ENCODE measurements around the gene GAD1. TPM values are rescaled to one million over a fixed set of nuclear protein-coding genes. Genes with fewer than 3 reads are reported as not detected.

The GAD1 gene
- total and polyA plus RNA-seq, 10 of the 15 experiments (the other 5 are each of a cell fraction or from before 2014, with no cell fraction given): 0.04 to 3.4 (median 0.42) TPM

GRCh38 chr2:170824526-170825015 is 7.9 kb downstream of the GAD1 start (continued):
- TF ChIP-seq E2F4 (IDR thresholded peaks at IDR 0.05; ENCODE audit: low read depth, low read length): no peak
- no peak for TF ChIP-seq IRF4 (IDR thresholded peaks at IDR 0.05; ENCODE audit: low read depth, low read length)
- no peak for TF ChIP-seq CREM (IDR thresholded peaks at IDR 0.05; ENCODE audit: low read depth)

DNA sequence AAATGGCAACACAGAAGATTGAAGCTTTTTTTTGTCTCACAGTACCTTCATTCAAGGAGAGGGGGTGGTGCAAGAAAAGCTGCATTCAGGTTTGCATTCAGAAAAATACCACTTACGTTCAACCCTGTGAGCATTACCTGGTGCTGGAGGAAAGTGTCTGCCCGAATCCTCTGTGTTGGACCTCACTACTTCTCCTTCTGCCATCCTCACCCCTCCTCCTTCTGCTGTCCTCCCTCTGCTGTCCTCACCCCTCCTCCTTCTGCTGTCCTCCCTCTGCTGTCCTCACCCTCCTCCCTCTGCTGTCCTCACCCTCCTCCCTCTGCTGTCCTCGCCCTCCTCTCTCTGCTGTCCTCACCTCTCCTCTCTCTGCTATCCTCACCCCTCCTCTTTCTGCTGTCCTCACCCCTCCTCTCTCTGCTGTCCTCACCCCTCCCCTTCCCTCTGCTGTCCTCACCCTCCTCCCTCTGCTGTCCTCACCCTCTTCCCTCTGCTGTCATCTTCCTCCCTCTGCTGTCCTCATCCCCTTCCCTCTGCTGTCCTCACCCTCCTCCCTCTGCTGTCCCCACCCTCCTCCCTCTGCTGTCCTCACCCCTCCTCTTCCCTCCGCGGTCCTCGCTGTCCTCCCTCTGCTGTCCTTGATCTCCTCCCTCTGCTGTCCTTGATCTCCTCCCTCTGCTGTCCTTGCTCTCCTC is 11.3 kb downstream of the GAD1 start:
- H3K4me1 ChIP-seq (ENCODE audit: control insufficient read depth, insufficient read depth, low read length): no peaks in the 10 kb centered on the region
- H3K9ac ChIP-seq (ENCODE audit: control insufficient read depth, insufficient read depth, low read length): no peak overlapping the region
- H3K9me3 ChIP-seq (replicated peaks; ENCODE audit: control insufficient read depth, insufficient read depth, low read length): no peaks in the 10 kb centered on the region
- CTCF ChIA-PET: interaction anchor here (0.8 to 1.5 kb wide), 2 partner anchors 431 to 458 kb away, joined by 3 read pairs; no protein-coding TSS in a partner anchor
- POLR2A ChIA-PET: no interaction called here
- in situ Hi-C loops (cut with MboI) (no loop called here), intact Hi-C loops (cut with micrococcal nuclease; ENCODE audit: unreplicated experiment) (no loop called here)
- no peak overlapping the region for H3K27ac ChIP-seq (ENCODE audit: control insufficient read depth, insufficient read depth)
- H3K27me3 ChIP-seq (replicated peaks in 1 of 2; ENCODE audit: control insufficient read depth in 2 of 2, insufficient read depth in 2 of 2, low read length in 1 of 2): peaks cover 4 to 9% of the 10 kb centered on the region in 2 experiments; a peak in 3 of 4 replicates
- no peak overlapping the region for H3K4me2 ChIP-seq (ENCODE audit: control insufficient read depth, insufficient read depth)
- WGBS (ENCODE audit: insufficient coverage, insufficient replicate concordance, low lambda C conversion rate, missing lambda C conversion rate): 2% methylated on average over 3 of the region's 6 CpGs
- H3K79me2 ChIP-seq (ENCODE audit: control insufficient read depth, insufficient read depth, low read length): no peaks in the 10 kb centered on the region
- no peak for DNase-seq (ENCODE audit: low read depth, low spot score)
- no TSS peak for BruUV-seq (replicated peaks)
- SMC1A ChIA-PET (ENCODE audit: uncharacterized antibody, unreplicated experiment): no interaction called here
- H3K4me3 ChIP-seq: no peak overlapping the region
- H4K20me1 ChIP-seq (ENCODE audit: control insufficient read depth, insufficient read depth): no peaks in the 10 kb centered on the region
- no peak for ATAC-seq
- H3K36me3 ChIP-seq (ENCODE audit: control insufficient read depth in 2 of 2, insufficient read depth in 2 of 2, low read length in 1 of 2): no peaks in the 10 kb centered on the region
- FAIRE-seq: no peak
- RAD21 ChIA-PET (ENCODE audit: unreplicated experiment): no interaction called here
- no peak overlapping the region for H2AFZ ChIP-seq (ENCODE audit: control insufficient read depth, low read depth, low read length)
- TF ChIP-seq NR2F1 (conservative IDR thresholded peaks at IDR 0.05): no peak
- TF ChIP-seq, protein P1, sequence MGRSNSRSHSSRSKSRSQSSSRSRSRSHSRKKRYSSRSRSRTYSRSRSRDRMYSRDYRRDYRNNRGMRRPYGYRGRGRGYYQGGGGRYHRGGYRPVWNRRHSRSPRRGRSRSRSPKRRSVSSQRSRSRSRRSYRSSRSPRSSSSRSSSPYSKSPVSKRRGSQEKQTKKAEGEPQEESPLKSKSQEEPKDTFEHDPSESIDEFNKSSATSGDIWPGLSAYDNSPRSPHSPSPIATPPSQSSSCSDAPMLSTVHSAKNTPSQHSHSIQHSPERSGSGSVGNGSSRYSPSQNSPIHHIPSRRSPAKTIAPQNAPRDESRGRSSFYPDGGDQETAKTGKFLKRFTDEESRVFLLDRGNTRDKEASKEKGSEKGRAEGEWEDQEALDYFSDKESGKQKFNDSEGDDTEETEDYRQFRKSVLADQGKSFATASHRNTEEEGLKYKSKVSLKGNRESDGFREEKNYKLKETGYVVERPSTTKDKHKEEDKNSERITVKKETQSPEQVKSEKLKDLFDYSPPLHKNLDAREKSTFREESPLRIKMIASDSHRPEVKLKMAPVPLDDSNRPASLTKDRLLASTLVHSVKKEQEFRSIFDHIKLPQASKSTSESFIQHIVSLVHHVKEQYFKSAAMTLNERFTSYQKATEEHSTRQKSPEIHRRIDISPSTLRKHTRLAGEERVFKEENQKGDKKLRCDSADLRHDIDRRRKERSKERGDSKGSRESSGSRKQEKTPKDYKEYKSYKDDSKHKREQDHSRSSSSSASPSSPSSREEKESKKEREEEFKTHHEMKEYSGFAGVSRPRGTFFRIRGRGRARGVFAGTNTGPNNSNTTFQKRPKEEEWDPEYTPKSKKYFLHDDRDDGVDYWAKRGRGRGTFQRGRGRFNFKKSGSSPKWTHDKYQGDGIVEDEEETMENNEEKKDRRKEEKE (IDR thresholded peaks at IDR 0.05): no peak
- TF ChIP-seq, protein P2, sequence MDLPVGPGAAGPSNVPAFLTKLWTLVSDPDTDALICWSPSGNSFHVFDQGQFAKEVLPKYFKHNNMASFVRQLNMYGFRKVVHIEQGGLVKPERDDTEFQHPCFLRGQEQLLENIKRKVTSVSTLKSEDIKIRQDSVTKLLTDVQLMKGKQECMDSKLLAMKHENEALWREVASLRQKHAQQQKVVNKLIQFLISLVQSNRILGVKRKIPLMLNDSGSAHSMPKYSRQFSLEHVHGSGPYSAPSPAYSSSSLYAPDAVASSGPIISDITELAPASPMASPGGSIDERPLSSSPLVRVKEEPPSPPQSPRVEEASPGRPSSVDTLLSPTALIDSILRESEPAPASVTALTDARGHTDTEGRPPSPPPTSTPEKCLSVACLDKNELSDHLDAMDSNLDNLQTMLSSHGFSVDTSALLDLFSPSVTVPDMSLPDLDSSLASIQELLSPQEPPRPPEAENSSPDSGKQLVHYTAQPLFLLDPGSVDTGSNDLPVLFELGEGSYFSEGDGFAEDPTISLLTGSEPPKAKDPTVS (IDR thresholded peaks at IDR 0.05; ENCODE audit: low read depth, low read length): no peak
- no peak for TF ChIP-seq SIX5 (IDR thresholded peaks at IDR 0.05; ENCODE audit: low read depth, low read length, severe bottlenecking)
- no peak for TF ChIP-seq ESRRA (IDR thresholded peaks at IDR 0.05; ENCODE audit: low read length)
- TF ChIP-seq SUPT20H (IDR thresholded peaks at IDR 0.05; ENCODE audit: borderline replicate concordance, control insufficient read depth, low read depth, low read length): no peak
- no peak for TF ChIP-seq BHLHE40 (IDR thresholded peaks at IDR 0.05; ENCODE audit: borderline replicate concordance in 1 of 2, low read depth in 2 of 2, low read length in 1 of 2)
- no peak for TF ChIP-seq TARDBP (IDR thresholded peaks at IDR 0.05; ENCODE audit: borderline replicate concordance)
- no peak for TF ChIP-seq NBN (IDR thresholded peaks at IDR 0.05)
- TF ChIP-seq CHD4 (IDR thresholded peaks at IDR 0.05): no peak
- TF ChIP-seq, protein P3, sequence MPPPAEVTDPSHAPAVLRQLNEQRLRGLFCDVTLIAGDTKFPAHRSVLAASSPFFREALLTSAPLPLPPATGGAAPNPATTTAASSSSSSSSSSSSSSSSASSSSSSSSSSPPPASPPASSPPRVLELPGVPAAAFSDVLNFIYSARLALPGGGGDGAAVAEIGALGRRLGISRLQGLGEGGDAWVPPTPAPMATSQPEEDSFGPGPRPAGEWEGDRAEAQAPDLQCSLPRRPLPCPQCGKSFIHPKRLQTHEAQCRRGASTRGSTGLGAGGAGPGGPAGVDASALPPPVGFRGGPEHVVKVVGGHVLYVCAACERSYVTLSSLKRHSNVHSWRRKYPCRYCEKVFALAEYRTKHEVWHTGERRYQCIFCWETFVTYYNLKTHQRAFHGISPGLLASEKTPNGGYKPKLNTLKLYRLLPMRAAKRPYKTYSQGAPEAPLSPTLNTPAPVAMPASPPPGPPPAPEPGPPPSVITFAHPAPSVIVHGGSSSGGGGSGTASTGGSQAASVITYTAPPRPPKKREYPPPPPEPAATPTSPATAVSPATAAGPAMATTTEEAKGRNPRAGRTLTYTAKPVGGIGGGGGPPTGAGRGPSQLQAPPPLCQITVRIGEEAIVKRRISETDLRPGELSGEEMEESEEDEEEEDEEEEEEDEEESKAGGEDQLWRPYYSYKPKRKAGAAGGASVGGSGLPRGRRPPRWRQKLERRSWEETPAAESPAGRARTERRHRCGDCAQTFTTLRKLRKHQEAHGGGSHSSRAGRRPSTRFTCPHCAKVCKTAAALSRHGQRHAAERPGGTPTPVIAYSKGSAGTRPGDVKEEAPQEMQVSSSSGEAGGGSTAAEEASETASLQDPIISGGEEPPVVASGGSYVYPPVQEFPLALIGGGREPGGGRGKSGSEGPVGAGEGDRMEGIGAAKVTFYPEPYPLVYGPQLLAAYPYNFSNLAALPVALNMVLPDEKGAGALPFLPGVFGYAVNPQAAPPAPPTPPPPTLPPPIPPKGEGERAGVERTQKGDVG (CRISPR knock-in tag; IDR thresholded peaks at IDR 0.05): no peak
